ENCODE results near the gene SLC50A1. TPM values are rescaled to one million over a fixed set of nuclear protein-coding genes. Genes with fewer than 3 reads are reported as not detected.

The SLC50A1 gene
- total and polyA plus RNA-seq, 4 donors, result 26.3 to 114 (median 68.4) TPM

- H3K4me3 ChIP-seq, result no peak overlapping the region
- TF ChIP-seq CTCF (IDR thresholded peaks at IDR 0.05; ENCODE audit: control extremely low read depth, extremely low read depth), result no peak
- peaks cover 0 to 38% (median 24%) of the 10 kb centered on the region in 5 donors for H3K4me1 ChIP-seq (ENCODE audit: control insufficient read depth in 5 of 5, insufficient read depth in 5 of 5, low read length in 5 of 5)
- H3K36me3 ChIP-seq (ENCODE audit: control insufficient read depth in 4 of 4, insufficient read depth in 4 of 4, low read length in 4 of 4), result no peaks in the 10 kb centered on the region
- H3K9me3 ChIP-seq (ENCODE audit: control insufficient read depth in 4 of 4, insufficient read depth in 3 of 4, low read length in 3 of 4), result peaks cover 0 to 4% (median 0%) of the 10 kb centered on the region in 4 donors
- peak overlapping the region in 1 of 2 donors; percentile 93 for H3K27ac ChIP-seq (ENCODE audit: low read depth in 1 of 2, low read length in 1 of 2)
- no peak for ATAC-seq (ENCODE audit: insufficient read depth, low FRiP score)
- WGBS, 2 donors, result 63 to 79% methylated on average over 16 of the region's 16 CpGs
- peak in 1 of 3 donors; percentile 24 for DNase-seq
- peaks cover 0 to 31% (median 29%) of the 10 kb centered on the region in 3 donors for H3K27me3 ChIP-seq (ENCODE audit: control insufficient read depth in 3 of 3, insufficient read depth in 3 of 3, low read length in 2 of 3)
- H3K9ac ChIP-seq (ENCODE audit: insufficient read depth in 1 of 2, low read length in 2 of 2), result no peak overlapping the region
Observed at GRCh38 chr1:155124503-155125463, 10.9 kb upstream of the SLC50A1 start.

GRCh38 chr1:155125511-155125945, 10.1 kb upstream of the SLC50A1 start:
- no peak for ATAC-seq (ENCODE audit: insufficient read depth, low FRiP score)
- Histone ChIP-seq H3K9me3 (ENCODE audit: control insufficient read depth in 4 of 4, insufficient read depth in 3 of 4, low read length in 3 of 4) (peaks cover 0 to 4% (median 0%) of the 10 kb centered on the region in 4 donors), H3K27me3 (ENCODE audit: control insufficient read depth in 3 of 3, insufficient read depth in 3 of 3, low read length in 2 of 3) (peaks cover 0 to 32% (median 29%) of the 10 kb centered on the region in 3 donors), H3K4me1 (ENCODE audit: control insufficient read depth in 5 of 5, insufficient read depth in 5 of 5, low read length in 5 of 5) (peaks cover 0 to 41% (median 24%) of the 10 kb centered on the region in 5 donors), H3K27ac (ENCODE audit: low read depth in 1 of 2, low read length in 1 of 2) (peak overlapping the region in 1 of 2 donors; percentile 93), H3K9ac (ENCODE audit: insufficient read depth in 1 of 2, low read length in 2 of 2) (no peak overlapping the region), H3K36me3 (ENCODE audit: control insufficient read depth in 4 of 4, insufficient read depth in 4 of 4, low read length in 4 of 4) (no peaks in the 10 kb centered on the region), H3K4me3 (no peak overlapping the region)
- no peak for TF ChIP-seq CTCF (IDR thresholded peaks at IDR 0.05; ENCODE audit: control extremely low read depth, extremely low read depth)
- WGBS, 2 donors, result 70 to 84% methylated on average over 11 of the region's 11 CpGs
- DNase-seq, result no peak

GRCh38 chr1:155125946-155126555, 9.6 kb upstream of the SLC50A1 start:
- no peak for ATAC-seq (ENCODE audit: insufficient read depth, low FRiP score)
- Histone ChIP-seq H3K9ac (ENCODE audit: insufficient read depth in 1 of 2, low read length in 2 of 2) (no peak overlapping the region), H3K4me1 (ENCODE audit: control insufficient read depth in 5 of 5, insufficient read depth in 5 of 5, low read length in 5 of 5) (peaks cover 0 to 44% (median 23%) of the 10 kb centered on the region in 5 donors), H3K27me3 (ENCODE audit: control insufficient read depth in 3 of 3, insufficient read depth in 3 of 3, low read length in 2 of 3) (peaks cover 0 to 32% (median 29%) of the 10 kb centered on the region in 3 donors), H3K27ac (ENCODE audit: low read depth in 1 of 2, low read length in 1 of 2) (peak overlapping the region; percentile 36 to 93), H3K9me3 (ENCODE audit: control insufficient read depth in 4 of 4, insufficient read depth in 3 of 4, low read length in 3 of 4) (peaks cover 0 to 2% (median 0%) of the 10 kb centered on the region in 4 donors), H3K4me3 (peak overlapping the region; percentile 16), H3K36me3 (ENCODE audit: control insufficient read depth in 4 of 4, insufficient read depth in 4 of 4, low read length in 4 of 4) (peaks cover 0 to under 1% (median 0%) of the 10 kb centered on the region in 4 donors)
- peak; percentile 46 to 59 (median 57) for DNase-seq
- TF ChIP-seq CTCF (IDR thresholded peaks at IDR 0.05; ENCODE audit: control extremely low read depth, extremely low read depth), result no peak
- WGBS, 2 donors, result 33 to 56% methylated on average over 52 to 53 of the region's 53 CpGs

All from lung (tissue), 12 donors.